Mucosa of rectum (tissue), 2 donors: ENCODE data around the gene NPIPB2.
"Not testable (repeated sequence)": the region's sequence is repeated elsewhere in the genome, so short reads cannot be mapped to it uniquely, and the experiment has no call there.

ENCODE experiments used
- H3K27ac ChIP-seq, 2 donors: one replicate each; pipeline ENCODE4 v1.7.0; 2013; ENCODE audit warnings: inconsistent platforms in 2 of 2, low read depth in 2 of 2, low read length in 2 of 2
- H3K27me3 ChIP-seq, 2 donors: one replicate each; pipeline ENCODE4 v1.7.0; 2013; ENCODE audit warnings: low read length in 2 of 2; ENCODE audit not compliant: control insufficient read depth in 2 of 2, insufficient read depth in 2 of 2
- H3K36me3 ChIP-seq, 2 donors: one replicate each; pipeline ENCODE4 v1.7.0; 2013; ENCODE audit warnings: low read length in 2 of 2; ENCODE audit not compliant: control insufficient read depth in 2 of 2, insufficient read depth in 2 of 2
- H3K4me1 ChIP-seq, 2 donors: one replicate each; pipeline ENCODE4 v1.7.0; 2013; ENCODE audit warnings: low read length in 2 of 2, mild to moderate bottlenecking in 1 of 2; ENCODE audit not compliant: control insufficient read depth in 2 of 2, insufficient read depth in 2 of 2
- H3K4me3 ChIP-seq, 2 donors: one replicate each; pipeline ENCODE4 v1.7.0; 2013; ENCODE audit warnings: low read length in 2 of 2
- H3K9ac ChIP-seq, 2 donors: one replicate each; pipeline ENCODE4 v1.7.0; 2013; ENCODE audit warnings: low read length in 2 of 2, low read depth in 1 of 2, mild to moderate bottlenecking in 1 of 2
- H3K9me3 ChIP-seq, 2 donors: one replicate each; pipeline ENCODE4 v1.7.0; 2013; ENCODE audit warnings: low read length in 2 of 2; ENCODE audit not compliant: control insufficient read depth in 2 of 2
- donor health status: healthy.
- donor health status: Normal muscosa, but diverticular disease.

Gene NPIPB2

DNA sequence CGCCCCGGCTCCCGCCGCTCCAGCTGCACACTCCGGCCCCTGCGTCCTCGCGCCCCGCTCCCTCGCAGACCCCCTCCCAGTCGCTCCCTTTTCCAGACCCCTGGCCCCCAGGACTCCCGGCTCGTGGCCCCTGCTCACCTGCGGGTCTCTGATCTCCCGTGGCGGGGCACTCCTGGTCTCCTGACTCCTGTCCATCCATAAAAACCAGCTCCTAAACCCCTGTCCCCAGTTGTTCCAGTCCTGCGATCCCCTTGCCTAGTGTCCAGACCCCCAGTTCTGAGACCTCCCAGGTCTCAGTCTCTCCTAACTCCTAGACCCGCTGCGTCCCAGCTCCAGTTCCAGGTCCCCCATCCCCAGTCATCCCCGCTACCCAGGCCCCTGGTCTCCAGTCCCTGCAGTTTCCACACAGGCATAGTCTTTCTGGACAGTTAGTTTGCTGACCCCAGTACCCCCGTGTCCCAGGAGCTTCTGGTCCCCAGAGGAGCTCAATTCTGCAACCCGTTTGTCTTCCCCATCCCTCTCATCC lies 35.1 kb upstream of the NPIPB2 start:
- H3K4me3 ChIP-seq = peak overlapping the region; percentile 83 to 84
- H3K27ac ChIP-seq = peak overlapping the region; percentile 64 to 65
- peak overlapping the region; percentile 76 to 89 for H3K9ac ChIP-seq
- H3K27me3 ChIP-seq = no peaks in the 10 kb centered on the region
- H3K9me3 ChIP-seq = no peaks in the 10 kb centered on the region
- H3K36me3 ChIP-seq = no peaks in the 10 kb centered on the region
- H3K4me1 ChIP-seq = peaks cover 12 to 13% of the 10 kb centered on the region in 2 donors

GRCh38 chr16:11973070-11973469 lies 31.2 kb upstream of the NPIPB2 start:
- Histone ChIP-seq H3K36me3 (no peaks in the 10 kb centered on the region), H3K4me1 (peaks cover 12 to 13% of the 10 kb centered on the region in 2 donors), H3K9me3 (no peaks in the 10 kb centered on the region), H3K27me3 (no peaks in the 10 kb centered on the region), H3K4me3 (no peak overlapping the region), H3K27ac (no peak overlapping the region), H3K9ac (no peak overlapping the region)

DNA sequence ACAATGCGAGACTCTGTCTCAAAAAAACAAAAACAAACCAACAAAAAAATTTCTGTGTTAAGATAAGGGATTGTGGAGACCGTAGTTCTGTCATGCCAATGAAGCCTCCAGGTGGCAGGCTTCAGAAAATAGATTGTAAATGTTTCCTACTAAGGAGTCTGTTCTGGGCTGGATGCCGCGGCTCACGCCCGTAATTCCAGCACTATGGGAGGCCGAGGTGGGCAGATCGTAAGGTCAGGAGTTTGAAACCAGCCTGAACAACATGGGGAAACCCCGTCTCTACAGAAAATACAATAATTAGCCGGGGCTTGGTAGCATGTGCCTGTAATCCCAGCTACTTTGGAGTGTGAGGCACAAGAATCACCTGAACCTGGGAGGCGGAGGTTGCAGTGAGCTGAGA lies 30.3 kb upstream of the NPIPB2 start:
- peaks cover 7% of the 10 kb centered on the region in 2 donors for H3K4me1 ChIP-seq
- no peaks in the 10 kb centered on the region for H3K27me3 ChIP-seq
- H3K9me3 ChIP-seq = no peaks in the 10 kb centered on the region
- no peak overlapping the region for H3K9ac ChIP-seq
- no peaks in the 10 kb centered on the region for H3K36me3 ChIP-seq
- no peak overlapping the region for H3K27ac ChIP-seq
- H3K4me3 ChIP-seq = no peak overlapping the region

DNA sequence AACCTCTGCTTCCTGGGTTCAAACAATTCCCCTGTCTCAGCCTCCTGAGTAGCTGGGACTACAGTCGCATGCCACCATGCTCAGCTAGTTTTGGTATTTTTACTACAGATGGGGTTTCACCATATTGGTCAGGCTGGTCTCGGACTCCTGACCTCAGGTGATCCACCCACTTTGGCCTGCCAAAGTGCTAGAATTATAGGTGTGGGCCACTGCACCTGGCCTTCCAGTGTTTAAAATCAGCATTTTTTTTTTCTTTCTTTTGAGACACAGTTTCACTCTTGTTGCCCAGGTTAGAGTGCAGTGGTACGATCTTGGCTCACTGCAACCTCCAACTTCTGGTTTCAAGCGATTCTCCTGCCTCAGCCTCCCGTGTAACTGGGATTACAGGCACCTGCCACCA lies 28.4 kb upstream of the NPIPB2 start:
- not testable (repeated sequence) for H3K9ac ChIP-seq, H3K9me3 ChIP-seq, H3K4me3 ChIP-seq, H3K27me3 ChIP-seq, H3K27ac ChIP-seq, H3K36me3 ChIP-seq, H3K4me1 ChIP-seq

- H3K9me3 ChIP-seq = no peaks in the 10 kb centered on the region
- H3K4me1 ChIP-seq = peaks cover 0 to 3% of the 10 kb centered on the region in 2 donors
- no peaks in the 10 kb centered on the region for H3K27me3 ChIP-seq
- no peak overlapping the region for H3K9ac ChIP-seq
- no peaks in the 10 kb centered on the region for H3K36me3 ChIP-seq
- no peak overlapping the region for H3K4me3 ChIP-seq
- no peak overlapping the region for H3K27ac ChIP-seq
These were observed 26.7 kb upstream of the NPIPB2 start for GRCh38 chr16:11968577-11968976.

GRCh38 chr16:11967195-11967911 lies 25.5 kb upstream of the NPIPB2 start:
- H3K9me3 ChIP-seq = no peaks in the 10 kb centered on the region
- no peaks in the 10 kb centered on the region for H3K27me3 ChIP-seq
- peak overlapping the region in 1 of 2 donors; percentile 45 for H3K4me3 ChIP-seq
- peaks cover 0 to 3% of the 10 kb centered on the region in 2 donors for H3K4me1 ChIP-seq
- H3K9ac ChIP-seq = no peak overlapping the region
- no peaks in the 10 kb centered on the region for H3K36me3 ChIP-seq
- H3K27ac ChIP-seq = no peak overlapping the region

- no peak overlapping the region for H3K9ac ChIP-seq
- H3K4me1 ChIP-seq = no peaks in the 10 kb centered on the region
- no peaks in the 10 kb centered on the region for H3K27me3 ChIP-seq
- peak overlapping the region; percentile 10 to 45 for H3K4me3 ChIP-seq
- no peaks in the 10 kb centered on the region for H3K9me3 ChIP-seq
- H3K27ac ChIP-seq = no peak overlapping the region
- H3K36me3 ChIP-seq = no peaks in the 10 kb centered on the region
These were observed 24.3 kb upstream of the NPIPB2 start for GRCh38 chr16:11966173-11966572.

- Histone ChIP-seq H3K9ac (peak within 1 kb of the TSS in 1 of 2 donors; percentile 52), H3K4me1 (no peaks in the 10 kb centered on the region), H3K36me3 (no peaks in the 10 kb centered on the region), H3K27ac (peak within 1 kb of the TSS in 1 of 2 donors; percentile 65), H3K9me3 (no peaks in the 10 kb centered on the region), H3K27me3 (no peaks in the 10 kb centered on the region), H3K4me3 (peak within 1 kb of the TSS; percentile 10 to 71)
These were observed 23.1 kb upstream of the NPIPB2 start, which contains the start of gene TNFRSF17 for GRCh38 chr16:11964761-11965551. TNFRSF17 (plus strand) TSS chr16:11965210; CDS start chr16:11965325, 115 bp downstream.

DNA sequence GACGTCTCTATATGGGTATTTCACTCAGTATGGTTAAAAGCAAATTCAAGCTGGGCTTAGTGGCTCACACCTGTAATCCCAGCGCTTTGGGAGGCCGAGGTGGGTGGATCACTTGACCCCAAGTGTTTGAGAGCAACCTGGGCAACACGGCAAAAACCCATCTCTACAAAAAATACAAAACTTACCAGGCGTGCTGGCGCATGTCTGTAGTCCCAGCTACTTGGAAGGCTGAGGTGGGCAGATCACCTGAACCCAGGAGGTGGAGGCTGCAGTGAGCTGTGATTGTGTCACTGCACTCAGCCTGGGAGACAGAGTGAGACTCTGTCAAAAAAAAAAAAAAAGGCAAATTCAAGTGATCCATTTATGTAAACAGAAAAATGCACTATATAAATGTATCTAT lies 21.9 kb upstream of the NPIPB2 start:
- Histone ChIP-seq H3K4me3 (no peak overlapping the region), H3K9ac (no peak overlapping the region), H3K36me3 (no peaks in the 10 kb centered on the region), H3K27ac (peak overlapping the region in 1 of 2 donors; percentile 9), H3K9me3 (no peaks in the 10 kb centered on the region), H3K27me3 (no peaks in the 10 kb centered on the region), H3K4me1 (no peaks in the 10 kb centered on the region)

DNA sequence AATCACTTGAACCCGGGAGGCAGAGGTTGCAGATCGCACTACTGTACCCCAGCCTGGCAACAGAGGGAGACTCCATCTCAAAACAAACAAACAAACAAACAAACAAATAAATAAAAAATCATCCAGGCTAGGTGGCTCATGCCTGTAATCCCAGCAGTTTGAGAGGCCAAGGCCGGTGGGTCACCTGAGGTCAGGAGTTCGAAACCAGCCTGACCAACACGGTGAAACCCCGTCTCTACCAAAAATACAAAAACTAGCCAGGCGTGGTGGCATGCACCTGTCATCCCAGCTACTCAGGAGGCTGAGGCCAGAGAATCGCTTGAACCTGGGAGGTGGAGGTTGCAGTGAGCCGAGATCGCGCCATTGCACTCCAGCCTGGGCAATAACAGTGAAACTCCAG lies 21.1 kb upstream of the NPIPB2 start:
- not testable (repeated sequence) for H3K36me3 ChIP-seq, H3K9ac ChIP-seq, H3K9me3 ChIP-seq, H3K4me1 ChIP-seq, H3K27me3 ChIP-seq, H3K4me3 ChIP-seq, H3K27ac ChIP-seq
